GM21737 (cell line): Measurements from ENCODE around the gene NOD1.

Source experiments
- ATAC-seq: cut with Tn5 transposase; IDR thresholded peaks from one replicate; pipeline ENCODE4 v1.9.1; 2021; ENCODE audit warnings: mild to moderate bottlenecking, moderate library complexity; ENCODE audit not compliant: unreplicated experiment

Gene NOD1

DNA sequence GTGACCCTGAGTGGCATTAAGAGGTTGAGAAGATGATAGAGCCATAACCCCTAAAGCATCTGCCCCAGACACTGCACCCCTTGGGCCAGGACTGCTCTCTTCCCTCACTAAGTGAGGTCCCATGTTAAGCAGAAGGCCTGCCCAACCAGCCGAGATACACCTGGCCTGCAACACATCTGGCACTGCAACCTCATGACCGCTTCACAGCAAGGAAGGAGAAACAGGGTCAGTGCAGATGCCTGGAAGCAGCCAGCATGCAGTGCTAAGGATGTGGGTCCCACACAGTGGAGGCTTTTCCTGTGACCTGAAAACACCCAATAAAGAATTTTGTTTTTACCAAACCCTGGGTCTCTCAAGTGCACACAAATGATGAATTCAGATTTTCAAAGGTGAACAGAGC is 7.4 kb downstream of the NOD1 start:
- no peak for ATAC-seq

DNA sequence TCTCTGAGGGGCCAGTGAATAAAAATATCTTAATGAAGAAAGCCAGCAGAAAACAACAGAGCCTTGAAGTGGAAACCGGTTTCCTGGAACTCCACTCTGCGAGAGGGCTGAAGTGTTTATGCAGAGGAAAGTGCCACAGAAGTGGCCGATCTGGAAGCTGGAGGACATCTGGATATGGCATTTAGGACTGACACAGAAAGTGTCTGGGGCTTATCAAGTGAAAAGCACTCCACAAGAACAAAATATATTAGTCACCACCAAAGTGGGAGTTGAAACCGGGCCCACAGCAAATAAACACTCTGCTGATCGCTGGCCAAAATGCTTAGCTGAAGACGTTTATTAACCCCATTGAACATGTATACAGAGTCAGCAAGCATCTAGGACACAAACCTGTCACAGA is 7.8 kb downstream of the NOD1 start:
- ATAC-seq, result no peak

DNA sequence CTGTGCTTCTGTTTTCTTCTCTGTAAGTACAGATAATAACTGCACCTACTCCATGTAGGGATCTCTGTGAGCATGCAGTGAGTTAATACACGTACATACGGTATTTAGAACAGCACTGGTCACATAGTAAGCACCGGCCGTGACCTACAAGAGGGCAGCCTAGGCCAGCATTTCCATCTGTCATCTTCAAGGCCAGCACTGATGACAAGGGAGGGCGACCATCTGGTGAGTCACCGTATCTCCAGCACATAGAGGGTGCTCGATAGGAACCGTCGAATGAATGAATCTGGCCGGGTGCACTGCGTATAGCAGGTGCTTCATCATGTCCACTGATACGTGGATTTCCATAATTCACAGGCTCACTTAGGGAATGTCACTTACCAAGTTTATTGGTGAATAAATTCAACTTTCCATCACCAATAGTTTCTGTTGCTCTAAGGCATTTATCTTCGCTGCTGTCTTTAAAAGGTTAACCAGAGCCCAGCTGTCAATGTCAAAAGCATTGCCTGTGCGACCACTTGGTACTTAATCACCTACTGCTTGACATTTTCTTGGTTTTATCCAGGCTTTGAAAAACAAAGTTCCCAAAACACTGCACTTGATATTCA is 8.3 kb downstream of the NOD1 start:
- no peak for ATAC-seq

- ATAC-seq, result no peak
These were observed 9.3 kb downstream of the NOD1 start for GRCh38 chr7:30469303-30469702.

- ATAC-seq, result no peak
These were observed 9.8 kb downstream of the NOD1 start for GRCh38 chr7:30468791-30469190.

- no peak for ATAC-seq
These were observed 10.5 kb downstream of the NOD1 start for GRCh38 chr7:30468041-30468440.

DNA sequence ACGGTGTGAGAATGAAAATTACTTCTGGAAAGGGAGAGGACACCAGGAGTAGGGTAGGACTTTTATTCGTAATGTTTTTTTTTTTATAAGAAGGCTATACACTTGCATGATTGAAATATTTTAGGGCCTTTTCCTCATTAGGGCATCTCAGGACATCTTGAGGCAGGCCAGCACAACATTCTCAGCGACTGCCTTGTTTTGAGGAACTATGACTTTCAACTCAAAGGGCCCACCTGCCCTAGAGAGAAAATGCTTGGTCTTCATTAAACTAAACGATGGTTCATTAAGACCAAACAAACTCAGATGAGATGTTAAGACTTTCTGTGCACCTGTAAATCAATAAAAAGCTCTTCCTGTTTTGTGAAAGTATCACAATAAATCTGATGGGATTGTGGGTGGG is 11.3 kb downstream of the NOD1 start:
- no peak for ATAC-seq

DNA sequence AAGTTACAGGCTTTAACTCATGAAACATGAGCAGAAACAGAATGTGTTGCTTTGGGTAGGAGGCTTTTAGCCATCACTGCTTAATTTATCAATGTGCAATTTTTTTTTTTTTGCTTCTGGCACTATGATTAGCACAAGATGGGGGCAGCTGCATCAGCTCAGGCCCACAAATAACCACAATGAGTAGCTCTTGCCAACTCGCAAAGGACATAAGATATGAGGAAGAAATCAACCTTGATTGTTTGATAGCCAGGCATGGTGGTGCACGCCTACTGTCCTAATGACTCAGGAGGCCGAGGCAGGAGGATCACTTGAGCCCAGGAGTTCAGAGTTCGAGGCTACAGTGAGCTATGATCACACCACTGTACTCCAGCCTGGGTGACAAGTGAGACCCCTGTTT is 12.3 kb downstream of the NOD1 start:
- no peak for ATAC-seq

DNA sequence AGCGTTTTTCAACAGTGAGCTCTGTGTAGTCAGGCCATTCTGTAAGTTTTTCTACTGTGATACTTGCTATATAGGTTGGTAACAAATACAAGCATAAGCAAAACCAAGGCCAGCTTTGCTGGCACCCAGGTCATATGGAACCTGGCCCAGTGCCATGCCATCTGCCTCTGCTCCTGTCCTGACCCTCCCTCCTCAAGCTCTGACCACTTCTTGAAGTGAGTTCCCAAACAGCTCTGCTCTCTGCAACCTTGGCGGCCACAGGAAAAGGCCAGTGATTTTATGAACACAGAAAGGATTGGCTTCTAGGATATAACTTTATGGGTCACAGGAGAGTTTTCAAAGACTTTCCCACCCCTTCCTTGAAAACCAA is 12.8 kb downstream of the NOD1 start:
- ATAC-seq, result no peak

GRCh38 chr7:30465046-30465810 is 13.4 kb downstream of the NOD1 start:
- no peak for ATAC-seq

DNA sequence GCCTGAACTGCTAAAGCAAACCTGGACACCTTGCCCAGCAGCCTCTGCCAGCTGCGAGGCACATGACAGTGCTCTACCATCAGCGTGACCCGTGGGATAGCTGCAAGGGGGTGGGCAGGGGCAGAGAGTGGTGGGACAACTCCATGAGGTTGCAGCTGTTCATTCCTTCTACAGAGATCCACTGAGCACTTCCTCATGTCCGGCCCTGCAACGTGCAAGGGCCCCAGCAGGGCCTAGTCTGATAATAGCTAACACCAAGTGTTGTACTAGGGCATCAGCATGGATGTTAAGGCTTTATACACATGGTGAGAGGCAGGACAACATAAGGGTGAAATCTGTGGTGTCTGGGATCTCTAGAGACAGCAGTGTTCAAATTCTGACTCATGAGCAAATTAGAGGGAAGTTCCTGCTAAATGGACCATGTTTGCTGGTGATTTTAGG is 14.3 kb downstream of the NOD1 start:
- no peak for ATAC-seq

- ATAC-seq, result peak; percentile 84
These were observed 15.0 kb downstream of the NOD1 start for GRCh38 chr7:30463405-30464145.

GRCh38 chr7:30462179-30462578 is 16.4 kb downstream of the NOD1 start:
- ATAC-seq, result no peak

GRCh38 chr7:30460246-30460633 is 18.3 kb downstream of the NOD1 start:
- no peak for ATAC-seq

DNA sequence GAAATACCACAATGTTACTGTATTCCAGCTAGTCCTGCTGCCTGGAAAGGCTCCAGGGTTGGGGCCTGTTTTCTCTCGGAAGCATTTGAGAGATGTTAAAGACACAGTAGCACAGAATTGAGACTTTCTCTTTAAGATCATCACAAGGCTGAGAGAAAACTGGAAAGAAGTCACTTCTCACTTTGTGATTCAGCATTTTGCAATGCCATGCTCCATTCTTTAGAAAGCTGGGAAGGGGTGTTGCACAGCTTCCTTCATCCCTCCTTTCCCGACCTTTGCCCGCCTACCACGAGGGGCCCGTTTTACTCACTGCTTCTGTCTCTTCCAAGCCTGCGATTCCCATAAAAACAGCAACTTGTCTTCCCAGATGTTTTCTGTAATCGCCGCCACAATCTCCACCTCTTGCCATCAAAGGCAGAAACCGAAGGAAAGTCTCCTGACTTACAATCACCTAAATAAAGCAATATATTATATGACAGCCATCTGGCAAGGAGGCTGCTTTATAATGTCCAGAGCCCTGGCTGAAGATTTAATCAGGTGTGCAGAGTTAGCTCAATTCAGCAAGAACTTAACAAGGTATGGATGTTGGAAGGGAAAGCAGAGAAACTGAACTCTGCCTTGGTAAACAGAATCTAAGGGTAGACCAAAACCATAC is 18.9 kb downstream of the NOD1 start:
- ATAC-seq, result no peak

DNA sequence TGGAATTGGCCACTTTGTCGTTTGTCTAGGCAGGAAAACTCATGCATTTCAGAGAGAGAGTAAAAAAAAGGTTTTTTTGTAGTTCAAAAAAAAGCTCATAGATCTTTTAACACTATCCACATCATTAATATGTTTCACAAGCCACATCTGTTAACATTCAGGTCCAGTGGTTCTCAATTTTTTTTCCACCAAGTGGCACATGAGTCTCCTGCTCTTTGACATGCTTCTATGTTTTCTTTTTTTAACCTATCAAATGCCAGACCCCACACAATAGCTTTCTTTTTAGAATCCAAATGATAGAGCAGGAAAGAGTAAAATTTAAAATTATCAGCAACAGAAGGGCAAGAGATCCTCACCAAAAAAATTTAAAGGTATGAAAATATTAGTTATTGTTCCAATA is 20.3 kb downstream of the NOD1 start:
- no peak for ATAC-seq

DNA sequence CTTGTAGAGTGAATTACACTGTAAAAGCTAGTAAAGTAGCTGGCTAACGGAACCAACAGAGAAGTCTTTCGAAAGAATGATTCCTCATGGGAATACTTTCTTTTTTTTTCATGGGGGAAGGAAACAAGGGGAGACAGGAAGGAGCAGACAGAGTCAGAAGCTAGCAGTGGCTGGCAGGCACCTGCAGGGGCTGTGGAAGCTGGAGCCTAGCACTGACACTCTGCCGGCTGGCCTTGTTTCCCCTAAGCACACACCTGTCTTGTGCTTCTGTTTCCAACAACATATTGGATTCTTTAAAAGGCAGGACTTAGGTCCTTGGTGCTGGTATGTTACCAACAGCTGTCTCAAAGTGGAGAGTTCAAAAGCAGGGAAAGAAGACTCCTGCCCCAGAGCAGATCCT is 24.7 kb downstream of the NOD1 start:
- no peak for ATAC-seq

- no peak for ATAC-seq
These were observed 25.6 kb downstream of the NOD1 start for GRCh38 chr7:30453016-30453415.

DNA sequence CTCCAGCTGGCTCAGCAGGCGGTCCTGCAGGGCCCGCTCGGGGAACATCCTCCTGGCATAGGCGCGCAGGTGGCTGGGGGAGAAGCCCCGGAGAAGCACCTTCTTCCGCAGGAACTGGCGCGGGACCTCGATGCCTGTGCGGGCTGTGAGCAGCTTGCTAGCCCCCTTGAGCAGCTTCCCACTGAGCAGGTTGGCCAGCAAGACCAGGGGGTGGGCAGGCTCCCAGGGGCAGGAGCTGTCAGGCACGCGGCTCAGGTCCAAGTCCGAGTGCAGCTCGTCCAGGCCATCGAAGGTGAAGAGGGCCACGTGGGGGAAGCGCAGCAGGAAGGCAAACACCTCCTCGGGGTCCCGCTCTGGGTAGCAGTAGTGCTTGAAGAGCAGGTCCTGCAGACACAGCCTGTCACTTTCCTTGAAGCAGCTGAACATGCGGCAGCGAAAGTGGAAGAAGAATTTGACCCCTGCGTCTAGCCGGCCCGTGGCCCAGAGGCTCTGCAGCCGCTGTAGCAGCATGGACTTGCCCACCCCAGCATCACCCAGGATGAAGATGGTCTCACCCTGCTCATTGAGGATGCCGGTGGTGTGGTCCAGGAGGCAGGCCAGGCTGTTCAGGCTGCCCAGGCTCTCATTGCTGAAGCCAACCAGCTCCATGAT is 26.2 kb downstream of the NOD1 start:
- ATAC-seq, result no peak

- no peak for ATAC-seq
These were observed 26.9 kb downstream of the NOD1 start for GRCh38 chr7:30451539-30452279.
